IMR-90 (cell line): ENCODE measurements around the gene ARMH1.

Experiments used
- NFE2L2 ChIP-seq: fragments of 150-350 bp; IDR thresholded peaks from 2 replicates; pipeline ENCODE4 v1.6.1; 2016; ENCODE audit warnings: low read depth, mild to moderate bottlenecking, low read length
- POLR2A ChIP-seq: IDR thresholded peaks from 2 replicates; pipeline ENCODE4 v1.6.1; 2012; ENCODE audit warnings: mild to moderate bottlenecking, low read depth, low read length
- RAD21 ChIP-seq: IDR thresholded peaks from 2 replicates; pipeline ENCODE4 v1.6.1; 2012; ENCODE audit warnings: low read length, improper control_type of control experiment
- RFX5 ChIP-seq: IDR thresholded peaks from 2 replicates; pipeline ENCODE4 v1.8.0; 2012; ENCODE audit warnings: low read depth, mild to moderate bottlenecking, low read length, moderate library complexity
- USF2 ChIP-seq: fragments of 150-350 bp; IDR thresholded peaks from 2 replicates; pipeline ENCODE4 v1.6.1; 2017; ENCODE audit warnings: mild to moderate bottlenecking, antibody characterized with exemption, low read length, low read depth
- TF ChIP-seq, protein P1 (sequence below): conservative IDR thresholded peaks from 2 replicates; pipeline ENCODE4 v1.5.1; 2012; ENCODE audit warnings: mild to moderate bottlenecking, low read depth, low read length, improper control_type of control experiment

GRCh38 chr1:44645476-44646244, 28.9 kb upstream of the ARMH1 start:
- TF ChIP-seq, protein P1, sequence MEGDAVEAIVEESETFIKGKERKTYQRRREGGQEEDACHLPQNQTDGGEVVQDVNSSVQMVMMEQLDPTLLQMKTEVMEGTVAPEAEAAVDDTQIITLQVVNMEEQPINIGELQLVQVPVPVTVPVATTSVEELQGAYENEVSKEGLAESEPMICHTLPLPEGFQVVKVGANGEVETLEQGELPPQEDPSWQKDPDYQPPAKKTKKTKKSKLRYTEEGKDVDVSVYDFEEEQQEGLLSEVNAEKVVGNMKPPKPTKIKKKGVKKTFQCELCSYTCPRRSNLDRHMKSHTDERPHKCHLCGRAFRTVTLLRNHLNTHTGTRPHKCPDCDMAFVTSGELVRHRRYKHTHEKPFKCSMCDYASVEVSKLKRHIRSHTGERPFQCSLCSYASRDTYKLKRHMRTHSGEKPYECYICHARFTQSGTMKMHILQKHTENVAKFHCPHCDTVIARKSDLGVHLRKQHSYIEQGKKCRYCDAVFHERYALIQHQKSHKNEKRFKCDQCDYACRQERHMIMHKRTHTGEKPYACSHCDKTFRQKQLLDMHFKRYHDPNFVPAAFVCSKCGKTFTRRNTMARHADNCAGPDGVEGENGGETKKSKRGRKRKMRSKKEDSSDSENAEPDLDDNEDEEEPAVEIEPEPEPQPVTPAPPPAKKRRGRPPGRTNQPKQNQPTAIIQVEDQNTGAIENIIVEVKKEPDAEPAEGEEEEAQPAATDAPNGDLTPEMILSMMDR: no peak
- no peak for TF ChIP-seq USF2
- TF ChIP-seq NFE2L2: no peak
- TF ChIP-seq POLR2A: no peak
- TF ChIP-seq RAD21: no peak
- TF ChIP-seq RFX5: no peak
